Neural progenitor cell (in vitro differentiated cells): ENCODE data around the gene LGALS13. TPM values are rescaled to one million over a fixed set of nuclear protein-coding genes. Genes with fewer than 3 reads are reported as not detected.
"Not testable (repeated sequence)": the region's sequence is repeated elsewhere in the genome, so short reads cannot be mapped to it uniquely, and the experiment has no call there.

Source experiments
- DNase-seq: peaks from one replicate; pipeline ENCODE4 v3.0.0-alpha.2; 2016; ENCODE audit warnings: low spot score
- H2AFZ ChIP-seq: fragments of 200-600 bp; sonication (generic); replicated peaks from 2 replicates; pipeline ENCODE4 v1.6.1; 2016; ENCODE audit warnings: antibody characterized with exemption
- H3F3A ChIP-seq: fragments of 200-600 bp; sonication (generic); 2 replicates; pipeline ENCODE4 v1.6.1; 2016; ENCODE audit warnings: antibody characterized with exemption, low read depth
- H3K27ac ChIP-seq: fragments of 200-600 bp; sonication (generic); 2 replicates; pipeline ENCODE4 v1.5.1; 2016; ENCODE audit warnings: mild to moderate bottlenecking
- H3K27me3 ChIP-seq: fragments of 200-600 bp; sonication (generic); 2 replicates; pipeline ENCODE4 v1.6.1; 2016; ENCODE audit warnings: mild to moderate bottlenecking, moderate library complexity
- H3K36me3 ChIP-seq: fragments of 200-600 bp; sonication (generic); 2 replicates; pipeline ENCODE4 v1.5.1; 2016
- H3K4me1 ChIP-seq: fragments of 200-600 bp; sonication (generic); 2 replicates; pipeline ENCODE4 v1.6.1; 2016; ENCODE audit warnings: mixed run types
- H3K4me2 ChIP-seq: fragments of 200-600 bp; sonication (generic); 2 replicates; pipeline ENCODE4 v1.6.1; 2016
- H3K4me3 ChIP-seq: fragments of 200-600 bp; sonication (generic); 2 replicates; pipeline ENCODE4 v1.5.1; 2016
- H3K79me2 ChIP-seq: fragments of 200-600 bp; sonication (generic); 2 replicates; pipeline ENCODE4 v1.6.1; 2016; ENCODE audit warnings: low read depth
- H3K9ac ChIP-seq: fragments of 200-600 bp; sonication (generic); 2 replicates; pipeline ENCODE4 v1.6.1; 2016
- H3K9me3 ChIP-seq: fragments of 200-600 bp; sonication (generic); 2 replicates; pipeline ENCODE4 v1.5.1; 2016; ENCODE audit warnings: low read depth
- H4K20me1 ChIP-seq: fragments of 200-600 bp; sonication (generic); 2 replicates; pipeline ENCODE4 v1.6.1; 2016; ENCODE audit warnings: low read depth
- H3K27ac Mint-ChIP-seq: 3 replicates; pipeline ENCODE4 v1.8.0; 2021; ENCODE audit warnings: mixed read lengths
- H3K27me3 Mint-ChIP-seq: 2 replicates; pipeline ENCODE4 v1.8.0; 2022; ENCODE audit warnings: low read depth, mild to moderate bottlenecking, inconsistent platforms, moderate library complexity, mixed read lengths; ENCODE audit not compliant: insufficient read depth
- H3K36me3 Mint-ChIP-seq: 3 replicates; pipeline ENCODE4 v1.8.0; 2021; ENCODE audit warnings: mixed read lengths
- H3K4me1 Mint-ChIP-seq: 3 replicates; pipeline ENCODE4 v1.8.0; 2021; ENCODE audit warnings: mixed read lengths
- H3K4me3 Mint-ChIP-seq: 3 replicates; pipeline ENCODE4 v1.8.0; 2021; ENCODE audit warnings: mild to moderate bottlenecking, moderate library complexity, mixed read lengths
- H3K9me3 Mint-ChIP-seq: 3 replicates; pipeline ENCODE4 v1.8.0; 2020; ENCODE audit warnings: mixed read lengths
- EZH2 ChIP-seq: fragments of 200-600 bp; sonication (generic); IDR thresholded peaks from 2 replicates; pipeline ENCODE4 v1.6.1; 2017; ENCODE audit warnings: antibody characterized with exemption, mild to moderate bottlenecking, moderate library complexity
- EZH2phosphoT487 ChIP-seq: fragments of 200-600 bp; sonication (generic); IDR thresholded peaks from 2 replicates; pipeline ENCODE4 v1.6.1; 2017; ENCODE audit warnings: antibody characterized with exemption
- total RNA-seq: library from RNA; depleted of rRNA; stranded (reverse); fragments of >200 nt; gene quantifications from 2 replicates; pipeline ENCODE4 v1.2.3, GENCODE V29; 2015; ENCODE audit warnings: low replicate concordance
- TF ChIP-seq, protein P1 (sequence below): fragments of 200-600 bp; sonication (generic); IDR thresholded peaks from 2 replicates; pipeline ENCODE4 v1.5.1; 2017; ENCODE audit warnings: antibody characterized with exemption, mild to moderate bottlenecking

The LGALS13 gene
- total RNA-seq, 1 donor from 2014 or later, result not detected

DNA sequence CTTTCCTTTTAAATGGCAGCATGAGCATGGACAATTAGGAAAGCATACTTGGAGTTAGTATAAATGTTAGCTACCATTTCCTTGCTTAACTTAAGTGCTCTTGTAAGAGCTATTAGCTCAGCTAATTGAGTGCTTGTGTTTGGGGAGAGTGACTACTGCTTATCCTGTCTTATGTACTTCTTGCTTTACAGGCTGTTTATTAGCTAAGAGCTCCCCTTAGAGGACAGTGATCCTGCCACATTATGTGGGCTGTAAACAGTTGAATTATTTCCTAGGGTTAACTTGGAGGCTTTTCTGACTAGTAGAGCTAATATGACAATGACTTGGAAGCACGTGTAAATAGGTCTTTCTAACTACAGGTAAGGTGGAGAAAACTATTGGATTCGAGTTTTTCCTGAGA, 25.3 kb downstream of the LGALS13 start:
- not testable (repeated sequence) for H3K4me3 Mint-ChIP-seq, H3K4me2 ChIP-seq, H2AFZ ChIP-seq, H3K27ac ChIP-seq, H3K27me3 Mint-ChIP-seq, H3K9me3 ChIP-seq, H3K4me1 Mint-ChIP-seq, H3K36me3 ChIP-seq, H3K4me1 ChIP-seq, H3K27me3 ChIP-seq, H3K9me3 Mint-ChIP-seq, H4K20me1 ChIP-seq, H3F3A ChIP-seq, H3K79me2 ChIP-seq, H3K4me3 ChIP-seq, DNase-seq, H3K36me3 Mint-ChIP-seq, H3K27ac Mint-ChIP-seq, H3K9ac ChIP-seq
- TF ChIP-seq, protein P1, sequence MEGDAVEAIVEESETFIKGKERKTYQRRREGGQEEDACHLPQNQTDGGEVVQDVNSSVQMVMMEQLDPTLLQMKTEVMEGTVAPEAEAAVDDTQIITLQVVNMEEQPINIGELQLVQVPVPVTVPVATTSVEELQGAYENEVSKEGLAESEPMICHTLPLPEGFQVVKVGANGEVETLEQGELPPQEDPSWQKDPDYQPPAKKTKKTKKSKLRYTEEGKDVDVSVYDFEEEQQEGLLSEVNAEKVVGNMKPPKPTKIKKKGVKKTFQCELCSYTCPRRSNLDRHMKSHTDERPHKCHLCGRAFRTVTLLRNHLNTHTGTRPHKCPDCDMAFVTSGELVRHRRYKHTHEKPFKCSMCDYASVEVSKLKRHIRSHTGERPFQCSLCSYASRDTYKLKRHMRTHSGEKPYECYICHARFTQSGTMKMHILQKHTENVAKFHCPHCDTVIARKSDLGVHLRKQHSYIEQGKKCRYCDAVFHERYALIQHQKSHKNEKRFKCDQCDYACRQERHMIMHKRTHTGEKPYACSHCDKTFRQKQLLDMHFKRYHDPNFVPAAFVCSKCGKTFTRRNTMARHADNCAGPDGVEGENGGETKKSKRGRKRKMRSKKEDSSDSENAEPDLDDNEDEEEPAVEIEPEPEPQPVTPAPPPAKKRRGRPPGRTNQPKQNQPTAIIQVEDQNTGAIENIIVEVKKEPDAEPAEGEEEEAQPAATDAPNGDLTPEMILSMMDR, result peak; percentile 13

- no peaks in the 10 kb centered on the region for H3K4me1 Mint-ChIP-seq
- Histone ChIP-seq H3K79me2 (no peaks in the 10 kb centered on the region), H3K4me1 (no peaks in the 10 kb centered on the region), H2AFZ (no peak overlapping the region), H3K27me3 (peaks cover 8% of the 10 kb centered on the region), H3K4me3 (no peak overlapping the region), H3K4me2 (no peak overlapping the region), H3K36me3 (no peaks in the 10 kb centered on the region), H3K27ac (no peak overlapping the region), H3K9ac (no peak overlapping the region), H3F3A (no peaks in the 10 kb centered on the region), H3K9me3 (no peaks in the 10 kb centered on the region), H4K20me1 (no peaks in the 10 kb centered on the region)
- H3K27ac Mint-ChIP-seq, result no peak overlapping the region
- no peaks in the 10 kb centered on the region for H3K36me3 Mint-ChIP-seq
- no peaks in the 10 kb centered on the region for H3K9me3 Mint-ChIP-seq
- TF ChIP-seq EZH2phosphoT487 (no peak), EZH2 (no peak)
- TF ChIP-seq, protein P1, result no peak
- no peaks in the 10 kb centered on the region for H3K27me3 Mint-ChIP-seq
- no peak for DNase-seq
- H3K4me3 Mint-ChIP-seq, result no peak overlapping the region
Observed at GRCh38 chr19:39631178-39631577, 28.9 kb downstream of the LGALS13 start.

DNA sequence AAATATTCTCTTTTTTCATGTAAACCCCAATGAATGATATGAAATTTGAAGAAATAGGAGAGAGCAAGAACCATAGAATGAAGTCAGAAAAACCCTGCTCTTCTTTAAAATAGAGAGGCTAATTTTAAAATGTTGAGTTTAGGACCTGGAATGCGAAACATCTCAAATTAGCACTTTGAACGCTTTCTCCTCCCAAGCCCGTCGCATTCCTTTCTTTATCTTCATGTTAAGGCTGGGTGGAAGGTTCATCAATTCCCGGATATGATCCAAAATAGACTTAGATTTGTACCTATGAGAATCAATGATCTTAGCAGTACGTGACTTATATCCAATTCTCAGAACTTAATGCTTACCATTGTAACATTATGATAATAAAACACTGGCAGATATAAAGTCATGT, 29.3 kb downstream of the LGALS13 start:
- H3K4me1 ChIP-seq, result no peaks in the 10 kb centered on the region
- no peaks in the 10 kb centered on the region for H4K20me1 ChIP-seq
- Mint-ChIP-seq H3K27me3 (no peaks in the 10 kb centered on the region), H3K4me1 (no peaks in the 10 kb centered on the region), H3K9me3 (no peaks in the 10 kb centered on the region), H3K27ac (no peak overlapping the region), H3K4me3 (no peak overlapping the region), H3K36me3 (no peaks in the 10 kb centered on the region)
- no peak for DNase-seq
- no peaks in the 10 kb centered on the region for H3K79me2 ChIP-seq
- TF ChIP-seq, protein P1, result no peak
- H3K27me3 ChIP-seq, result peaks cover 11% of the 10 kb centered on the region
- no peak overlapping the region for H3K4me3 ChIP-seq
- no peak overlapping the region for H2AFZ ChIP-seq
- no peaks in the 10 kb centered on the region for H3F3A ChIP-seq
- H3K36me3 ChIP-seq, result no peaks in the 10 kb centered on the region
- no peaks in the 10 kb centered on the region for H3K9me3 ChIP-seq
- H3K4me2 ChIP-seq, result no peak overlapping the region
- H3K9ac ChIP-seq, result no peak overlapping the region
- no peak overlapping the region for H3K27ac ChIP-seq

- H3K27ac Mint-ChIP-seq, result no peak overlapping the region
- Histone ChIP-seq H2AFZ (no peak overlapping the region), H3K27ac (no peak overlapping the region), H3F3A (no peaks in the 10 kb centered on the region), H3K4me3 (no peak overlapping the region), H3K36me3 (no peaks in the 10 kb centered on the region), H3K4me2 (no peak overlapping the region), H3K27me3 (peaks cover 34% of the 10 kb centered on the region), H3K79me2 (no peaks in the 10 kb centered on the region), H3K4me1 (no peaks in the 10 kb centered on the region), H3K9me3 (no peaks in the 10 kb centered on the region), H4K20me1 (no peaks in the 10 kb centered on the region), H3K9ac (no peak overlapping the region)
- TF ChIP-seq EZH2 (no peak), EZH2phosphoT487 (no peak)
- TF ChIP-seq, protein P1, result no peak
- no peak for DNase-seq
- no peaks in the 10 kb centered on the region for H3K36me3 Mint-ChIP-seq
- no peaks in the 10 kb centered on the region for H3K4me1 Mint-ChIP-seq
- H3K9me3 Mint-ChIP-seq, result no peaks in the 10 kb centered on the region
- no peak overlapping the region for H3K4me3 Mint-ChIP-seq
- peaks cover 14% of the 10 kb centered on the region for H3K27me3 Mint-ChIP-seq
Observed at GRCh38 chr19:39637891-39638290, 35.6 kb downstream of the LGALS13 start.
